Thyroid gland (tissue), 4 donors: Measurements from ENCODE around the gene HHAT.

Experiments used
- POLR2A ChIP-seq, 2 donors: fragments of 450-650 bp; IDR thresholded peaks; one replicate each; pipeline ENCODE4 v1.6.1; 2017; ENCODE audit warnings: antibody characterized with exemption in 2 of 2, mild to moderate bottlenecking in 2 of 2, moderate library complexity in 1 of 2
- TF ChIP-seq, protein P1 (sequence below), 6 experiments: fragments of 200-600 bp in 3 of 6; fragments of 450-650 bp in 3 of 6; sonication (generic) in 3 of 6; IDR thresholded peaks; one replicate each; pipeline ENCODE4 v1.5.1; 2016 to 2019; ENCODE audit warnings: antibody characterized with exemption in 6 of 6, mild to moderate bottlenecking in 2 of 6, inconsistent platforms in 1 of 6, moderate library complexity in 1 of 6

DNA sequence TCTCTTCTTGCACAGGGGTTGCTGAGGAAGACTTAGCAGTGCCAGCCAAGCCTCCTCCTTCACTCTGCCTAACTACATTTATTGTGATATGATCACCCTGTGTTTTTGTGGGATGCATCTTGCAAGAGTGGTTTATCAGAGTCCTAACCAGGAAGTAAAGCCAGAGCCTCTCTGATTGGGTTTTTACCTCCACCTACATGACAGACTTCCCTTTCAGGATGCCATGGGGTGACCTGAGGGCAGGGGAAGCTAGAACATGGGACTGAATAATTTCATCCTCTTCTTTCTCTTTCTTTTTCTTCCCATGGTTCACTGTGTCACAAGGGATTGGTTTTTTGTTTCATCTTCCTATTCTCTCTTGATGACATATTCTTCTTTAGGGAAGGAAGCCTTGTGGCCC is 146.6 kb downstream of the HHAT start:
- TF ChIP-seq, protein P1, sequence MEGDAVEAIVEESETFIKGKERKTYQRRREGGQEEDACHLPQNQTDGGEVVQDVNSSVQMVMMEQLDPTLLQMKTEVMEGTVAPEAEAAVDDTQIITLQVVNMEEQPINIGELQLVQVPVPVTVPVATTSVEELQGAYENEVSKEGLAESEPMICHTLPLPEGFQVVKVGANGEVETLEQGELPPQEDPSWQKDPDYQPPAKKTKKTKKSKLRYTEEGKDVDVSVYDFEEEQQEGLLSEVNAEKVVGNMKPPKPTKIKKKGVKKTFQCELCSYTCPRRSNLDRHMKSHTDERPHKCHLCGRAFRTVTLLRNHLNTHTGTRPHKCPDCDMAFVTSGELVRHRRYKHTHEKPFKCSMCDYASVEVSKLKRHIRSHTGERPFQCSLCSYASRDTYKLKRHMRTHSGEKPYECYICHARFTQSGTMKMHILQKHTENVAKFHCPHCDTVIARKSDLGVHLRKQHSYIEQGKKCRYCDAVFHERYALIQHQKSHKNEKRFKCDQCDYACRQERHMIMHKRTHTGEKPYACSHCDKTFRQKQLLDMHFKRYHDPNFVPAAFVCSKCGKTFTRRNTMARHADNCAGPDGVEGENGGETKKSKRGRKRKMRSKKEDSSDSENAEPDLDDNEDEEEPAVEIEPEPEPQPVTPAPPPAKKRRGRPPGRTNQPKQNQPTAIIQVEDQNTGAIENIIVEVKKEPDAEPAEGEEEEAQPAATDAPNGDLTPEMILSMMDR (IDR thresholded peaks at IDR 0.05), result no peak
- no peak for TF ChIP-seq POLR2A (IDR thresholded peaks at IDR 0.05)
